Upper lobe of right lung (tissue), 1 donor: ENCODE data around the gene VCL. TPM values are rescaled to one million over a fixed set of nuclear protein-coding genes. Genes with fewer than 3 reads are reported as not detected.

ENCODE experiments used
- ATAC-seq: fragments of 200-7000 bp; cut with Tn5 transposase; one replicate; pipeline ENCODE4 v1.9.1; 2020; ENCODE audit warnings: mild to moderate bottlenecking, moderate library complexity
- DNase-seq: peaks from one replicate; pipeline ENCODE4 v3.0.0-alpha.2; 2020
- H3K27ac ChIP-seq: fragments of 200-600 bp; one replicate; pipeline ENCODE4 v1.8.0; 2022
- H3K27me3 ChIP-seq: fragments of 200-600 bp; one replicate; pipeline ENCODE4 v1.8.0; 2022; ENCODE audit warnings: mild to moderate bottlenecking
- H3K36me3 ChIP-seq: fragments of 200-600 bp; one replicate; pipeline ENCODE4 v1.8.0; 2022
- H3K4me1 ChIP-seq: fragments of 200-600 bp; one replicate; pipeline ENCODE4 v1.8.0; 2022
- H3K4me3 ChIP-seq: fragments of 200-600 bp; one replicate; pipeline ENCODE4 v1.8.0; 2022; ENCODE audit warnings: mild to moderate bottlenecking
- H3K9me3 ChIP-seq: fragments of 200-600 bp; one replicate; pipeline ENCODE4 v1.8.0; 2022
- CTCF ChIP-seq: fragments of 200-600 bp; IDR thresholded peaks from one replicate; pipeline ENCODE4 v1.8.0; 2022; ENCODE audit warnings: antibody characterized with exemption
- intact Hi-C: fragments of 100-400 bp; cut with DNase I; formaldehyde crosslinking; loops from one replicate; pipeline ENCODE4 v1.11.0; 2022
- total RNA-seq: library from RNA; stranded (reverse); fragmentation: NEBNext Ultra II Directional; extraction: Animal tissue kit (Norgen Biotek cat#: 25700); gene quantifications from one replicate; pipeline ENCODE4 v1.2.1, GENCODE V29; 2021
- donor health status: DM: no; HTN: yes; CAD: no; lungs with severe emphysema.

The VCL gene
- total RNA-seq, 1 donor from 2014 or later = 148 TPM

GRCh38 chr10:74081941-74082718 lies 84.2 kb downstream of the VCL start:
- Histone ChIP-seq H3K27ac (no peak overlapping the region), H3K36me3 (peaks cover 52% of the 10 kb centered on the region), H3K27me3 (no peaks in the 10 kb centered on the region), H3K4me3 (no peak overlapping the region), H3K9me3 (no peaks in the 10 kb centered on the region), H3K4me1 (peaks cover 18% of the 10 kb centered on the region)
- ATAC-seq (peak; percentile 50), DNase-seq (no peak)
- intact Hi-C loops = no loop called here
- no peak for TF ChIP-seq CTCF

DNA sequence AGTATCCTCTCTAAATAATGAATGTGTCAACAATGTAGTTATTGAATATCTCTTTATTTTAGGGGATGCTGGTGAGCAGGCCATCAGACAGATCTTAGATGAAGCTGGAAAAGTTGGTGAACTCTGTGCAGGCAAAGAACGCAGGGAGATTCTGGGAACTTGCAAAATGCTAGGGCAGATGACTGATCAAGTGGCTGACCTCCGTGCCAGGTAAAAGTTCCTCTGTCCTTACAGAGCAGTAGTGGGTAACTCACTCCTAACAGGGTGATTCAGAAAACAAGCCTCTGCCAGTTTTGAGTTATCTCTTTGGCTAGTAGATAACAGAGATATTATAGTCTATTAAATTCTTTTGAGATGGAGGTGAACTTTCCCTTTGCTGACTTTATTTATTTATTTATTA lies 85.4 kb downstream of the VCL start:
- H3K4me3 ChIP-seq = no peak overlapping the region
- peaks cover 49% of the 10 kb centered on the region for H3K36me3 ChIP-seq
- DNase-seq (no peak), ATAC-seq (no peak)
- no peaks in the 10 kb centered on the region for H3K9me3 ChIP-seq
- no peak overlapping the region for H3K27ac ChIP-seq
- intact Hi-C loops = no loop called here
- H3K4me1 ChIP-seq = peaks cover 18% of the 10 kb centered on the region
- no peak for TF ChIP-seq CTCF
- H3K27me3 ChIP-seq = no peaks in the 10 kb centered on the region

DNA sequence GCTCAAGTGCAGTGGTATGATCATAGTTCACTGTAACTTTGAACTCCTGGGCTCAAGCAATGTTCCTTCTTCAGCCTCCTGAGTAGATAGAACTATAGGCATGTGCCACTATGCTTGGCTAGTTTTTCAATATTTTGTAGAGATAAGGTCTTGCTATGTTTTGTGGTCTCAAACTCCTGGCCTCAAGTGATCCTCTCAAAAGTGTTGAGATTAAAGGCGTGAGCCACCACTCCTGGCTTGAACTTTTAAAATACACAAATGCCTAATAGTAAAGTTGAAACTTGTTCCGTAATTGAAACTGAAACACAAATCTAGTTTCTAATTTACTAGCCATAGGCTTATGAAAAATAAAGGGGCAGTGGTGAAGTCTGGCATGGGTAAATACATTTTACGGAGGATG lies 87.0 kb downstream of the VCL start:
- H3K9me3 ChIP-seq = no peaks in the 10 kb centered on the region
- no peak overlapping the region for H3K4me3 ChIP-seq
- intact Hi-C loops = no loop called here
- H3K27ac ChIP-seq = no peak overlapping the region
- no peaks in the 10 kb centered on the region for H3K27me3 ChIP-seq
- ATAC-seq (no peak), DNase-seq (no peak)
- peaks cover 11% of the 10 kb centered on the region for H3K4me1 ChIP-seq
- no peak for TF ChIP-seq CTCF
- peaks cover 65% of the 10 kb centered on the region for H3K36me3 ChIP-seq

- intact Hi-C loops = no loop called here
- ATAC-seq = no peak
These were observed 88.4 kb downstream of the VCL start for GRCh38 chr10:74086317-74086716.

GRCh38 chr10:74088722-74089121 lies 90.8 kb downstream of the VCL start:
- Histone ChIP-seq H3K9me3 (no peaks in the 10 kb centered on the region), H3K36me3 (peaks cover 84% of the 10 kb centered on the region), H3K4me1 (no peaks in the 10 kb centered on the region), H3K27me3 (no peaks in the 10 kb centered on the region), H3K27ac (no peak overlapping the region), H3K4me3 (no peak overlapping the region)
- no peak for DNase-seq
- TF ChIP-seq CTCF = no peak
- ATAC-seq = no peak
- intact Hi-C loops = no loop called here

More at GRCh38 chr10:74086317-74086716, 88.4 kb downstream of the VCL start:
- no peak overlapping the region for H3K4me3 ChIP-seq
- H3K27ac ChIP-seq = no peak overlapping the region
- TF ChIP-seq CTCF = no peak
- no peaks in the 10 kb centered on the region for H3K9me3 ChIP-seq
- H3K27me3 ChIP-seq = no peaks in the 10 kb centered on the region
- H3K4me1 ChIP-seq = peaks cover 5% of the 10 kb centered on the region
- DNase-seq = no peak
- H3K36me3 ChIP-seq = peaks cover 79% of the 10 kb centered on the region
